ENCODE results near the gene RBM17.

DNA sequence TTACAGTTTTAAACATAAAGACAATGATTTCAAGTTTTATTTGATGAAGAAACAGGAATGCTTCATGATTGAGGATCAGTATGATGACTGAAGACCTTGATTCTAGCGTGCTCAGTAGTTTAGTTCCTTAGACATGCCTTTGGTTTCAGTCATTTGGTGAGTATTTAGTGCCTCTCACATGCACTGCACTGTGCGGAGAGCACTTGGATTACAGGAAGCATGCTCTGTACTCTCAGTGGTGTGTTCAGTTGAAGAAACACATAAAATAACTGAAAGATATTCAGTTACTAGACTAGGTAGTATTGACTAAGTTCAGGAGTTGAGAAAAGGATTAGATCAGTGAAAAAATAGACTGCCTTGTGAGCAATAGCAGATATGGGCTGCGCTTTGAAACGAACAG is 25.5 kb downstream of the RBM17 start:
- no peak for TF ChIP-seq POLR2A (IDR thresholded peaks at IDR 0.05)
- TF ChIP-seq, protein P1, sequence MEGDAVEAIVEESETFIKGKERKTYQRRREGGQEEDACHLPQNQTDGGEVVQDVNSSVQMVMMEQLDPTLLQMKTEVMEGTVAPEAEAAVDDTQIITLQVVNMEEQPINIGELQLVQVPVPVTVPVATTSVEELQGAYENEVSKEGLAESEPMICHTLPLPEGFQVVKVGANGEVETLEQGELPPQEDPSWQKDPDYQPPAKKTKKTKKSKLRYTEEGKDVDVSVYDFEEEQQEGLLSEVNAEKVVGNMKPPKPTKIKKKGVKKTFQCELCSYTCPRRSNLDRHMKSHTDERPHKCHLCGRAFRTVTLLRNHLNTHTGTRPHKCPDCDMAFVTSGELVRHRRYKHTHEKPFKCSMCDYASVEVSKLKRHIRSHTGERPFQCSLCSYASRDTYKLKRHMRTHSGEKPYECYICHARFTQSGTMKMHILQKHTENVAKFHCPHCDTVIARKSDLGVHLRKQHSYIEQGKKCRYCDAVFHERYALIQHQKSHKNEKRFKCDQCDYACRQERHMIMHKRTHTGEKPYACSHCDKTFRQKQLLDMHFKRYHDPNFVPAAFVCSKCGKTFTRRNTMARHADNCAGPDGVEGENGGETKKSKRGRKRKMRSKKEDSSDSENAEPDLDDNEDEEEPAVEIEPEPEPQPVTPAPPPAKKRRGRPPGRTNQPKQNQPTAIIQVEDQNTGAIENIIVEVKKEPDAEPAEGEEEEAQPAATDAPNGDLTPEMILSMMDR (IDR thresholded peaks at IDR 0.05): no peak
